KMS-11 (cell line): Measurements from ENCODE around the gene TRRAP.

Experiments
- H2AFZ ChIP-seq: fragments of 200-600 bp; sonication (generic); 2 replicates; pipeline ENCODE4 v1.6.1; 2016; ENCODE audit warnings: antibody characterized with exemption, mixed run types, low read depth
- H3K27ac ChIP-seq: fragments of 200-600 bp; sonication (generic); 2 replicates; pipeline ENCODE4 v1.6.1; 2016; ENCODE audit warnings: mild to moderate bottlenecking, mixed run types
- H3K27me3 ChIP-seq: fragments of 200-600 bp; sonication (generic); 2 replicates; pipeline ENCODE4 v1.6.1; 2017; ENCODE audit warnings: mild to moderate bottlenecking, low read depth, mixed run types, moderate library complexity; ENCODE audit not compliant: insufficient read depth
- H3K36me3 ChIP-seq: fragments of 200-600 bp; sonication (generic); 2 replicates; pipeline ENCODE4 v1.6.1; 2017; ENCODE audit warnings: mild to moderate bottlenecking, mixed run types; ENCODE audit not compliant: insufficient read depth
- H3K4me1 ChIP-seq: fragments of 200-600 bp; sonication (generic); 2 replicates; pipeline ENCODE4 v1.6.1; 2016; ENCODE audit warnings: mild to moderate bottlenecking, low read depth, mixed run types; ENCODE audit not compliant: poor library complexity, severe bottlenecking
- H3K4me2 ChIP-seq: fragments of 200-600 bp; sonication (generic); 2 replicates; pipeline ENCODE4 v1.7.0; 2016; ENCODE audit warnings: mild to moderate bottlenecking, mixed run types
- H3K4me3 ChIP-seq: fragments of 200-600 bp; sonication (generic); IDR thresholded peaks from 2 replicates; pipeline ENCODE4 v1.6.1; 2017; ENCODE audit warnings: low read depth, low read length, mixed read lengths; ENCODE audit not compliant: insufficient read depth
- H3K79me2 ChIP-seq: fragments of 200-600 bp; sonication (generic); 2 replicates; pipeline ENCODE4 v1.6.1; 2016; ENCODE audit warnings: low read depth, mixed run types; ENCODE audit not compliant: insufficient read depth
- H3K9ac ChIP-seq: fragments of 200-600 bp; sonication (generic); 2 replicates; pipeline ENCODE4 v1.6.1; 2016; ENCODE audit warnings: mild to moderate bottlenecking, mixed run types
- H4K20me1 ChIP-seq: fragments of 200-600 bp; sonication (generic); 2 replicates; pipeline ENCODE4 v1.6.1; 2016; ENCODE audit warnings: mild to moderate bottlenecking, mixed run types; ENCODE audit not compliant: insufficient read depth
- TF ChIP-seq, protein P1 (sequence below): fragments of 200-600 bp; sonication (generic); conservative IDR thresholded peaks from 2 replicates; pipeline ENCODE4 v1.6.1; 2017; ENCODE audit warnings: low read depth, mild to moderate bottlenecking, antibody characterized with exemption, low read length, moderate library complexity, mixed read lengths

The TRRAP gene

DNA sequence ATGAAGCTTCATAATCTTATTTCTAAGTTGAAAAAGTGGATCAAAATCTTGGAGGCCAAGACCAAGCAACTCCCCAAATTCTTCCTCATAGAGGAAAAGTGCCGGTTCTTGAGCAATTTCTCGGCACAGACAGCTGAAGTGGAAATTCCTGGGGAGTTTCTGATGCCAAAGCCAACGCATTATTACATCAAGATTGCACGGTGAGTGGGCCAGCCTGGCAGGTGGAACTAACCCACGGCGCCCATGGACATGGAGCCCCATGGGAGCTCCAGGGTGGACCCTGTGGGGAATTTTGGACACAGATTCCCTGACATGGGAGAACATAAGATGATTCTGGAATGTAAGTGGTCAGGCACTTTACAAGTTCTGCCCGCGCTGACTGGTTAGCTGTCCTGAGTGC lies 125.9 kb downstream of the TRRAP start:
- Histone ChIP-seq H3K4me2 (no peak overlapping the region), H2AFZ (no peak overlapping the region), H3K79me2 (peaks cover 6% of the 10 kb centered on the region; the same call in 1 of the 2 replicates), H3K36me3 (peaks cover 16% of the 10 kb centered on the region; the same call in 1 of the 2 replicates), H3K4me3 (no peak overlapping the region), H3K4me1 (no peaks in the 10 kb centered on the region), H3K9ac (no peak overlapping the region), H3K27ac (no peak overlapping the region), H4K20me1 (no peaks in the 10 kb centered on the region), H3K27me3 (no peaks in the 10 kb centered on the region)
- TF ChIP-seq, protein P1, sequence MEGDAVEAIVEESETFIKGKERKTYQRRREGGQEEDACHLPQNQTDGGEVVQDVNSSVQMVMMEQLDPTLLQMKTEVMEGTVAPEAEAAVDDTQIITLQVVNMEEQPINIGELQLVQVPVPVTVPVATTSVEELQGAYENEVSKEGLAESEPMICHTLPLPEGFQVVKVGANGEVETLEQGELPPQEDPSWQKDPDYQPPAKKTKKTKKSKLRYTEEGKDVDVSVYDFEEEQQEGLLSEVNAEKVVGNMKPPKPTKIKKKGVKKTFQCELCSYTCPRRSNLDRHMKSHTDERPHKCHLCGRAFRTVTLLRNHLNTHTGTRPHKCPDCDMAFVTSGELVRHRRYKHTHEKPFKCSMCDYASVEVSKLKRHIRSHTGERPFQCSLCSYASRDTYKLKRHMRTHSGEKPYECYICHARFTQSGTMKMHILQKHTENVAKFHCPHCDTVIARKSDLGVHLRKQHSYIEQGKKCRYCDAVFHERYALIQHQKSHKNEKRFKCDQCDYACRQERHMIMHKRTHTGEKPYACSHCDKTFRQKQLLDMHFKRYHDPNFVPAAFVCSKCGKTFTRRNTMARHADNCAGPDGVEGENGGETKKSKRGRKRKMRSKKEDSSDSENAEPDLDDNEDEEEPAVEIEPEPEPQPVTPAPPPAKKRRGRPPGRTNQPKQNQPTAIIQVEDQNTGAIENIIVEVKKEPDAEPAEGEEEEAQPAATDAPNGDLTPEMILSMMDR = no peak

DNA sequence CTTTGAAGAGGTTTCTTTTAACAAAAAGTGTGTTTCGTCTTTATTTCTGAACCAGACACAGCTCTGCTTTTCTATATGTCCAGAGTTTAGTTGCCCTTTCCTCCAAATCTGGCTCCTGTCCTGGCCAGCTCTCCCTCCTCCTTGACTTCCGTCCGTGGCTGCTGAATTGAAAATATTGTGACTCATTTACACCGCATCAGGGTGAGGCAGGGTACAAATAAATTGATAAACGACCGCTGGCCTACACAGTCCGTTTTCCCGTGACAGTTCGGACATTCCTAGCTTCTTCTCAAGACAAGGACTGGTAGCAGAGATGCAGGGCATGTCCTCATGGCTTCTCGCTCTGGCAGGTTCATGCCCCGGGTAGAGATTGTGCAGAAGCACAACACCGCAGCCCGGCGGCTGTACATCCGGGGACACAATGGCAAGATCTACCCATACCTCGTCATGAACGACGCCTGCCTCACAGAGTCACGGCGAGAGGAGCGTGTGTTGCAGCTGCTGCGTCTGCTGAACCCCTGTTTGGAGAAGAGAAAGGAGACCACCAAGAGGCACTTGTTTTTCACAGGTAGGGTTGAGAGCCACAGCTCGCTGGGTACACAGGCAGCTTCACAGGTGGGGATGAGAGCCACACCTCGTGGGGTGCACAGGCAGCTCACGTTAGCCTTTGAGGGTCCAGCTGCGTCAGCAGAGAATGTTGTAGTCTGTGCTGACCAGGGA lies 126.6 kb downstream of the TRRAP start:
- TF ChIP-seq, protein P1 = no peak
- no peaks in the 10 kb centered on the region for H3K4me1 ChIP-seq
- H3K79me2 ChIP-seq = peaks cover 6% of the 10 kb centered on the region; the same call in 1 of the 2 replicates
- no peak overlapping the region for H2AFZ ChIP-seq
- H3K36me3 ChIP-seq = peaks cover 14% of the 10 kb centered on the region; the same call in 1 of the 2 replicates
- H3K4me2 ChIP-seq = no peak overlapping the region
- H3K27me3 ChIP-seq = no peaks in the 10 kb centered on the region
- no peak overlapping the region for H3K27ac ChIP-seq
- H4K20me1 ChIP-seq = no peaks in the 10 kb centered on the region
- H3K9ac ChIP-seq = no peak overlapping the region
- no peak overlapping the region for H3K4me3 ChIP-seq

DNA sequence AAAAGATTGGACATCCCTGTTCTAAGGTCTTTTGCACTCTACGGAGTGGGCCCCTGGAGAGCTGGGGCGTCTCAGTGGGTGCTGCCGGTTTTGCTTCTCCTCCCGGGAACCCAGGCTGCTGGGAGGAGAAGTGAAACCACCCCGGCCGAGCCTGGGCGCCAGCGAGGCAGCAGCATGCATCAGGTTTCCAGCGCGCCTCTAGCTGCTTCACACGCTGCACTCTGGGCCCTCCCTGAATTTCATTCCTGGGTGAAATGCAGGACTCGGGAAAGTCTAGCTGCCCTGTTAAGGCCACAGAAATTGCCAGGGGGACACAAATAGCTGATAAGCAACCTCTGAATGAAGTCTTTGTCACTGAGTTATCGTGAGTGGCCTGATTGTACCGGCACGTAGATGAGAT lies 127.4 kb downstream of the TRRAP start:
- Histone ChIP-seq H3K36me3 (peaks cover 13% of the 10 kb centered on the region; the same call in 1 of the 2 replicates), H3K9ac (no peak overlapping the region), H3K27ac (no peak overlapping the region)

DNA sequence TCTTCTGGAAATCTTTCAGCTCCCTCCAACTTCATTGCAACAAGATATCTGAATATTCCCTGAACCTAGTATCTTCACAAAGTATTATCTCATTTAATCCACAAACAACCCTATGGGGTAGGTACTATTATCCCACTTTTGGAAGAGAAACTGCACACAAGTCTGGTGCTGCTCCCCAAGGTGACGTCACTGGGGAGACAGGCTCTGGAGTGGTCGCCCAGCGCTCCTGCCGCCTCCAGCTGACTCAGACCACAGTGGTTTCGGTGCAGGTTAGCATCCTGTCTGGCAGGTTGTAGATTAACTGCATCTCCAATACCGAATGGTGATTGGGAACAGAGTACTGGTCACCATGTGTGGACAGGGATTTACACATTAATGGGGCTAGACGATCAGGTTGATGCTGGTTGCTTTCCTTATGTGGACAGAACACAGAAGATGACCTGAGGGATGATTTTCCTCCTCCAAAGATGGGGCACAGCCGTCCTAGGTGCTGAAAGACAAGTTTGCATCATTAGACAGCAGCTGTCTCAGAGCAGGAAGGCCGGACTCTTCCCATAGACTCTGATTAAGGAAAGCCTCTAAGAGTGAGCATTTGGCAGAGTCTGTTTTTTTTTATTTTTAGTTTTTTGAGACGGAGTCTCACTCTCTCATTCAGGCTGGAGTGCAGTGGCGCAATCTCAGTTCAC lies 128.6 kb downstream of the TRRAP start:
- peaks cover 24% of the 10 kb centered on the region; the same call in 1 of the 2 replicates for H3K36me3 ChIP-seq
- TF ChIP-seq, protein P1 = no peak

More for the DNA sequence above, 127.4 kb downstream of the TRRAP start:
- Histone ChIP-seq H3K4me3 (no peak overlapping the region), H3K4me1 (no peaks in the 10 kb centered on the region), H2AFZ (no peak overlapping the region), H4K20me1 (no peaks in the 10 kb centered on the region), H3K27me3 (no peaks in the 10 kb centered on the region), H3K79me2 (peaks cover 4% of the 10 kb centered on the region; the same call in 1 of the 2 replicates), H3K4me2 (no peak overlapping the region)
- TF ChIP-seq, protein P1 = no peak

More for the DNA sequence above, 128.6 kb downstream of the TRRAP start:
- Histone ChIP-seq H3K4me1 (no peaks in the 10 kb centered on the region), H3K79me2 (no peaks in the 10 kb centered on the region; the same call in 1 of the 2 replicates), H3K9ac (no peak overlapping the region), H3K4me3 (no peak overlapping the region), H4K20me1 (no peaks in the 10 kb centered on the region), H3K27me3 (no peaks in the 10 kb centered on the region), H3K27ac (no peak overlapping the region), H3K4me2 (no peak overlapping the region), H2AFZ (no peak overlapping the region)
